ENCODE data around the gene GUK1. TPM values are rescaled to one million over a fixed set of nuclear protein-coding genes. Genes with fewer than 3 reads are reported as not detected.

Gene GUK1
- total RNA-seq, 3 donors from 2014 or later (not counting 1 experiment from before 2014, with no cell fraction given), result 292 to 313 (median 308) TPM

DNA sequence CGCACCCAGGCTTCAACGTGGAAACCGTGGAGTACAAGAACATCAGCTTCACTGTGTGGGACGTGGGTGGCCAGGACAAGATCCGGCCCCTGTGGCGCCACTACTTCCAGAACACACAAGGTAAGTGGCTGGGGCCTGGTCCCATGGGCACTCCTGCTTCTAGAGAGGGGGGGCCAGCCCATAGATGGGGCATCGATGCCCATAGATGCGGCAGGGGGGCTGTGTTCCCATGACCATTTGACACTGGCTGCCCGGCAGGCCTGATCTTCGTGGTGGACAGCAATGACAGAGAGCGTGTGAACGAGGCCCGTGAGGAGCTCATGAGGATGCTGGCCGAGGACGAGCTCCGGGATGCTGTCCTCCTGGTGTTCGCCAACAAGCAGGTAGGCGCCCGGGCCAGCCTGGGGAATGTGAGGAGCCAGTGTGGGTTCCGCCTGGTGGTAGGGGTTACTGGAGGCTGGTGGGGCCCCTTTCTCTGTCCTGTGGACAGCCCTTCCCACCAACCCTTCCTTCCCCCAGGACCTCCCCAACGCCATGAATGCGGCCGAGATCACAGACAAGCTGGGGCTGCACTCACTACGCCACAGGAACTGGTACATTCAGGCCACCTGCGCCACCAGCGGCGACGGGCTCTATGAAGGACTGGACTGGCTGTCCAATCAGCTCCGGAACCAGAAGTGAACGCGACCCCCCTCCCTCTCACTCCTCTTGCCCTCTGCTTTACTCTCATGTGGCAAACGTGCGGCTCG is 42.6 kb upstream of the GUK1 start:
- DNase-seq, result peak in 1 of 2 donors; percentile 11
- peaks cover 3 to 8% of the 10 kb centered on the region in 2 donors for H3K9me3 Mint-ChIP-seq
- H3K27me3 ChIP-seq (ENCODE audit: control insufficient read depth, insufficient read depth, low read length), result no peaks in the 10 kb centered on the region
- H3K36me3 Mint-ChIP-seq, result peaks cover 7% of the 10 kb centered on the region
- peaks cover 13% of the 10 kb centered on the region for H3K9me3 ChIP-seq (ENCODE audit: control insufficient read depth, insufficient read depth, low read length)
- H3K4me3 Mint-ChIP-seq, result peak overlapping the region; percentile 37
- peaks cover 39% of the 10 kb centered on the region for H3K36me3 ChIP-seq (ENCODE audit: control insufficient read depth, insufficient read depth, low read length)
- WGBS (ENCODE audit: insufficient coverage), result 90% methylated on average over 33 of the region's 34 CpGs
- peaks cover 48 to 50% of the 10 kb centered on the region in 2 donors for H3K4me1 Mint-ChIP-seq
- no peak overlapping the region for H3K4me3 ChIP-seq (ENCODE audit: low read length)
- no peaks in the 10 kb centered on the region for H3K27me3 Mint-ChIP-seq (ENCODE audit: low read depth in 2 of 2)
- peak overlapping the region; percentile 65 to 72 for H3K27ac Mint-ChIP-seq
- no peak for ATAC-seq
- no peak overlapping the region for H3K27ac ChIP-seq (ENCODE audit: low read length)
- H3K4me1 ChIP-seq (ENCODE audit: control insufficient read depth, insufficient read depth, low read length), result peaks cover 54% of the 10 kb centered on the region
- TF ChIP-seq, protein P1, sequence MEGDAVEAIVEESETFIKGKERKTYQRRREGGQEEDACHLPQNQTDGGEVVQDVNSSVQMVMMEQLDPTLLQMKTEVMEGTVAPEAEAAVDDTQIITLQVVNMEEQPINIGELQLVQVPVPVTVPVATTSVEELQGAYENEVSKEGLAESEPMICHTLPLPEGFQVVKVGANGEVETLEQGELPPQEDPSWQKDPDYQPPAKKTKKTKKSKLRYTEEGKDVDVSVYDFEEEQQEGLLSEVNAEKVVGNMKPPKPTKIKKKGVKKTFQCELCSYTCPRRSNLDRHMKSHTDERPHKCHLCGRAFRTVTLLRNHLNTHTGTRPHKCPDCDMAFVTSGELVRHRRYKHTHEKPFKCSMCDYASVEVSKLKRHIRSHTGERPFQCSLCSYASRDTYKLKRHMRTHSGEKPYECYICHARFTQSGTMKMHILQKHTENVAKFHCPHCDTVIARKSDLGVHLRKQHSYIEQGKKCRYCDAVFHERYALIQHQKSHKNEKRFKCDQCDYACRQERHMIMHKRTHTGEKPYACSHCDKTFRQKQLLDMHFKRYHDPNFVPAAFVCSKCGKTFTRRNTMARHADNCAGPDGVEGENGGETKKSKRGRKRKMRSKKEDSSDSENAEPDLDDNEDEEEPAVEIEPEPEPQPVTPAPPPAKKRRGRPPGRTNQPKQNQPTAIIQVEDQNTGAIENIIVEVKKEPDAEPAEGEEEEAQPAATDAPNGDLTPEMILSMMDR (IDR thresholded peaks at IDR 0.05), result no peak
- intact Hi-C loops (cut with micrococcal nuclease), result no loop called here

DNA sequence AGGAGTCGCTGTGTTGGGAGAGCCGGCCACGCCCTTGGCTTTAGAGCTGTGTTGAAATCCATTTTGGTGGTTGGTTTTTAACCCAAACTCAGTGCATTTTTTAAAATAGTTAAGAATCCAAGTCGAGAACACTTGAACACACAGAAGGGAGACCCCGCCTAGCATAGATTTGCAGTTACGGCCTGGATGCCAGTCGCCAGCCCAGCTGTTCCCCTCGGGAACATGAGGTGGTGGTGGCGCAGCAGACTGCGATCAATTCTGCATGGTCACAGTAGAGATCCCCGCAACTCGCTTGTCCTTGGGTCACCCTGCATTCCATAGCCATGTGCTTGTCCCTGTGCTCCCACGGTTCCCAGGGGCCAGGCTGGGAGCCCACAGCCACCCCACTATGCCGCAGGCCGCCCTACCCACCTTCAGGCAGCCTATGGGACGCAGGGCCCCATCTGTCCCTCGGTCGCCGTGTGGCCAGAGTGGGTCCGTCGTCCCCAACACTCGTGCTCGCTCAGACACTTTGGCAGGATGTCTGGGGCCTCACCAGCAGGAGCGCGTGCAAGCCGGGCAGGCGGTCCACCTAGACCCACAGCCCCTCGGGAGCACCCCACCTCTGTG is 41.7 kb upstream of the GUK1 start:
- Histone ChIP-seq H3K4me1 (ENCODE audit: control insufficient read depth, insufficient read depth, low read length) (peaks cover 47% of the 10 kb centered on the region), H3K4me3 (ENCODE audit: low read length) (no peak overlapping the region), H3K9me3 (ENCODE audit: control insufficient read depth, insufficient read depth, low read length) (peaks cover 13% of the 10 kb centered on the region), H3K36me3 (ENCODE audit: control insufficient read depth, insufficient read depth, low read length) (peaks cover 39% of the 10 kb centered on the region), H3K27me3 (ENCODE audit: control insufficient read depth, insufficient read depth, low read length) (no peaks in the 10 kb centered on the region), H3K27ac (ENCODE audit: low read length) (no peak overlapping the region)
- DNase-seq (no peak), ATAC-seq (no peak)
- 95% methylated on average over 28 of the region's 28 CpGs for WGBS (ENCODE audit: insufficient coverage)
- intact Hi-C loops (cut with micrococcal nuclease), result no loop called here
- Mint-ChIP-seq H3K9me3 (peaks cover 3 to 8% of the 10 kb centered on the region in 2 donors), H3K4me3 (peak overlapping the region; percentile 37), H3K27ac (peak overlapping the region; percentile 65 to 72), H3K36me3 (peaks cover 7% of the 10 kb centered on the region), H3K27me3 (ENCODE audit: low read depth in 2 of 2) (no peaks in the 10 kb centered on the region), H3K4me1 (peaks cover 49 to 53% of the 10 kb centered on the region in 2 donors)
- TF ChIP-seq, protein P1 (IDR thresholded peaks at IDR 0.05), result no peak

DNA sequence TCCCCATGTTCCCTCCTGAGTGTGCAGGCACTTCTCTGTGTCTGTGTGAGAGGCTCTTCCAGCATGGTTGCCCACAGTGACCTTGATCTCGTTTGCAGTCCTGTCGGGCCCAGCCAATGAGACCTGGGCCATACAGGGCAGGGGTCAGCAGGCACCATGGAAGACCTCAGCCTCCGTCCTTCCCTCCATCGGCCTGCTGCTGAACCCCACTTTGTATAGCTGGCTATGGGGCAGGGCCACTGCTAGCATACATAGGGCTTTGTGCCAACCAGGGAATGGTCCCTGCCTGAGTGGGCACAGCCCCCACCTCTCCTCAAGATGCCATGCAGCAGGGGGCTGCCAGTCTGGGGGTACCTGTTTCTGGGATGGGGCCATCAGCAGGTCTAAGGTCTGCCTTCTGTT is 40.7 kb upstream of the GUK1 start:
- H3K27me3 Mint-ChIP-seq (ENCODE audit: low read depth in 2 of 2), result no peaks in the 10 kb centered on the region
- ATAC-seq (no peak), DNase-seq (peak in 1 of 2 donors; percentile 6)
- H3K36me3 Mint-ChIP-seq, result peaks cover 7% of the 10 kb centered on the region
- peaks cover 53 to 55% of the 10 kb centered on the region in 2 donors for H3K4me1 Mint-ChIP-seq
- TF ChIP-seq, protein P1 (IDR thresholded peaks at IDR 0.05), result no peak
- H3K4me1 ChIP-seq (ENCODE audit: control insufficient read depth, insufficient read depth, low read length), result peaks cover 53% of the 10 kb centered on the region
- intact Hi-C loops (cut with micrococcal nuclease), result no loop called here
- no peak overlapping the region for H3K4me3 ChIP-seq (ENCODE audit: low read length)
- H3K4me3 Mint-ChIP-seq, result peak overlapping the region; percentile 37
- H3K27ac Mint-ChIP-seq, result peak overlapping the region; percentile 68 to 79
- peaks cover 36% of the 10 kb centered on the region for H3K36me3 ChIP-seq (ENCODE audit: control insufficient read depth, insufficient read depth, low read length)
- peaks cover 9% of the 10 kb centered on the region for H3K9me3 ChIP-seq (ENCODE audit: control insufficient read depth, insufficient read depth, low read length)
- peaks cover 3 to 8% of the 10 kb centered on the region in 2 donors for H3K9me3 Mint-ChIP-seq
- WGBS (ENCODE audit: insufficient coverage), result 86% methylated on average over 4 of the region's 4 CpGs
- H3K27ac ChIP-seq (ENCODE audit: low read length), result no peak overlapping the region
- H3K27me3 ChIP-seq (ENCODE audit: control insufficient read depth, insufficient read depth, low read length), result no peaks in the 10 kb centered on the region

Measured in natural killer cell (primary cell).